CD4-positive, alpha-beta T cell treated with Interferon alpha-2 for 1 hour (primary cell): ENCODE measurements around the gene E2F2.

ENCODE experiments used
- DNase-seq, 2 donors: peaks; one replicate each; pipeline ENCODE4 v3.0.0-alpha.2; 2020 to 2022

E2F2 gene

GRCh38 chr1:23562137-23562876, 31.3 kb upstream of the E2F2 start:
- DNase-seq = peak; percentile 46 to 59

GRCh38 chr1:23561813-23562100, 30.7 kb upstream of the E2F2 start:
- DNase-seq = no peak

GRCh38 chr1:23561076-23561812, 30.2 kb upstream of the E2F2 start:
- no peak for DNase-seq

- peak in 1 of 2 donors; percentile 10 for DNase-seq
Measured at GRCh38 chr1:23559985-23560741, 29.1 kb upstream of the E2F2 start.

GRCh38 chr1:23559136-23559984, 28.3 kb upstream of the E2F2 start, which contains the start of gene ID3:
Gene ID3, minus strand, starts transcription at chr1:23559501. Its CDS starts 75 bp downstream, at chr1:23559426.
- peak; percentile 90 to 92 for DNase-seq

- peak in 1 of 2 donors; percentile 14 for DNase-seq
Measured at GRCh38 chr1:23558872-23559135, 27.8 kb upstream of the E2F2 start.

GRCh38 chr1:23558140-23558871, 27.3 kb upstream of the E2F2 start:
- peak in 1 of 2 donors; percentile 31 for DNase-seq

- DNase-seq = no peak
Measured at GRCh38 chr1:23557471-23558124, 26.6 kb upstream of the E2F2 start.

GRCh38 chr1:23556635-23557470, 25.8 kb upstream of the E2F2 start:
- DNase-seq = no peak

GRCh38 chr1:23555986-23556634, 25.1 kb upstream of the E2F2 start:
- no peak for DNase-seq

GRCh38 chr1:23555270-23555985, 24.4 kb upstream of the E2F2 start:
- no peak for DNase-seq

- DNase-seq = peak; percentile 86 to 91
Measured at GRCh38 chr1:23554481-23555269, 23.6 kb upstream of the E2F2 start.

GRCh38 chr1:23554127-23554480, 23.1 kb upstream of the E2F2 start:
- no peak for DNase-seq

- no peak for DNase-seq
Measured at GRCh38 chr1:23553231-23554126, 22.4 kb upstream of the E2F2 start.

- DNase-seq = no peak
Measured at GRCh38 chr1:23551849-23552248, 20.8 kb upstream of the E2F2 start.

- no peak for DNase-seq
Measured at GRCh38 chr1:23548704-23549143, 17.7 kb upstream of the E2F2 start.

GRCh38 chr1:23546897-23547584, 16.0 kb upstream of the E2F2 start:
- DNase-seq = no peak
